NCI-H2196 treated with DMSO at 0.1 percent for 48 hours (cell line): ENCODE data around the gene HELT.
"Not testable (repeated sequence)": the region's sequence is repeated elsewhere in the genome, so short reads cannot be mapped to it uniquely, and the experiment has no call there.

Source experiments
- DNase-seq: peaks from one replicate; lab custom pipeline; 2025; ENCODE audit not compliant: unreplicated experiment; lab: John Stamatoyannopoulos, UW

Gene HELT, protein sequence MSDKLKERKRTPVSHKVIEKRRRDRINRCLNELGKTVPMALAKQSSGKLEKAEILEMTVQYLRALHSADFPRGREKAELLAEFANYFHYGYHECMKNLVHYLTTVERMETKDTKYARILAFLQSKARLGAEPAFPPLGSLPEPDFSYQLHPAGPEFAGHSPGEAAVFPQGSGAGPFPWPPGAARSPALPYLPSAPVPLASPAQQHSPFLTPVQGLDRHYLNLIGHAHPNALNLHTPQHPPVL

GRCh38 chr4:185017964-185018772, at the start of gene HELT:
TSS of gene HELT (plus strand) at chr4:185018490. CDS start at chr4:185018929, 439 bp downstream.
- no peak for DNase-seq

DNA sequence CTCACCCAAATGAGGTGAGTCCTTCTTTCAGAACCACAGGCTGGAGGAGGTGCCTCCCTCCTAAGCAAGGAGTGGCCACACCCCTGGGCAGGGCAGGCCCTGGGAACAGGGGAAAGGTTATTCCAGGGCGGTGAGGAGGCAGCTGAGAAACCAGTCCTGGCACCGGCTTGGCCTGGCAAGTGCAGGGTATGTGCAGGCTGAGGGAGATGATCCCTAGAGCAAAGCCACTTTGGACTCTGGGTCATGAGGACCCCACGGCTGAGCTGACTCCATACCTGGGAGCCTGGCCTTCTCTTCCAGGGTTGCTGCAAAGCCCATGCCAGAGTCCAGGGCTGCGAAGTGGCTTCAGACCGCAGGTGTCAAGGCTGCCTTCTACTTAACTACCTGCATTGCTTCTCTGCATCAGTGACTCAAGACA, 49.5 kb upstream of the HELT start:
- no peak for DNase-seq

DNA sequence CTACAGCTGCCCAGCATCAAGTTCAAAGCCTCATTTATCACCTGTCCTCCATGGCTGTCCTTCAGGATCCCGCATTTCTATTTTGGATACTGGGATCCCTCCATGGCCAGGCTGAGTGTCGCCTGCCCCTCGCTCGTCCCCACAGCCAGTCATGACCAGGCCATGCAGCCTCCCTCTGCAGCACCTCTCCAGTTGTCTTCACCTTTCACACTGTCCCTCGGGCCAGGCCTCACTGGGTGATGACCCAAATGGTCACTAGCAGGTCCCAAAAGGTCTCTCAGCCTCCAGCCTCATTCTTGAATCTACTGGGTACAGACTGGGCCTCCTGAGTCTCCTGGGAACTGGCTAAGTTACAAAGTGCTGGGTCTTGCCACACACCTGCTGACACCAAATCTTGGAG, 48.7 kb upstream of the HELT start:
- no peak for DNase-seq

- no peak for DNase-seq
These were observed 45.3 kb upstream of the HELT start for GRCh38 chr4:184972991-184973390.

- DNase-seq = not testable (repeated sequence)
These were observed 41.9 kb upstream of the HELT start for GRCh38 chr4:184976348-184976747.

DNA sequence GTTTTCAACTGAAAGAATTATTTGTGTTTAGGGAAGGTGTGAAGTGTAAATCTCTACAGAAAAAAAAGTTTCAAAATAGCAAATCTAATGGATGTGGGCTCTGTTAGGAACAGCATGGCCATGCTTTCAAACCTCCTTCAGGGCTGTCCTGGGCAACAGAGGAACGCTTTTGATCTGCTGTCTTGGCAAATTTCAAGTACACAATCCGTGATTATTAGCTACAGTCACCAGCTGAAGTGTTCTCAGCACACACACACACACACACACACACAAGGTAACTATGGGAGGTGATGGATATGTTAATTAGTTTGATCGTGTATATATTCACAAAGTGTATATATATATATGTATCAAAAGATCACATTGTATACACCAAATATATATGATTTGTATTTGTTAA, 40.5 kb upstream of the HELT start:
- no peak for DNase-seq

GRCh38 chr4:184978211-184978610, 40.1 kb upstream of the HELT start:
- DNase-seq = no peak

- no peak for DNase-seq
These were observed 38.7 kb upstream of the HELT start for GRCh38 chr4:184979461-184980124.

GRCh38 chr4:184980261-184980660, 38.0 kb upstream of the HELT start:
- DNase-seq = no peak

DNA sequence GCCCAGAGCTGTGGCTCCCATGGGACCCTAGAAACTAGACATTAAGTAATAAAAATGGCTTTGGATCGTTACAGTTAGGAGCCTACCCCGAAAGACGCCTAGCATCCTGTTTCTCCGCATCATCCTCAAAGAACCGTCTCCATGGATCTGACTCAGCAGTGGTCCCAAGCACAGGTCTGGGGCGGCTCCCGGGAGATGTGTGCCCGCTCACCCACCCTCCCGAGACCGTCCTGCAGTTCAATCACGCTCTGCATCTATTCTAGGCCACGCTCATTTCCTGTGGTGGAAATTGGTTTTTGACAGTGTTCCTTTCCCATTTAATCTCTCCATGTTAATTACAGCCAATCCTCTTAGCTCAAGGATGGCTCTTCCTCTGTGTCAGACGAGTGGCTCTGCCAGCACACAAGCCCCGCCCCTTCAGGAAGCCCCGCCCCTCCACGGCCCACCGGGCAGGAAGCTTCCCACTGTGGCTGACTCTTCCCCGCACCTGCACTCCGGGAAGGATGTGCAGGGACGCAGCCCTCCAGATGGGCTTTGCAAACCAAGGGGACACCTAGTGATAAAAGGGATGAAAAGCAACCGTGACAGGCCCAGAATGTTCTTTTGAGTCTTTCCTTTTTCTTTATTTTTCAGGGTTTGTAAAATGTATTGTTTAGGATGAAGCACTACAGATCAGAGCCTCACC, 34.5 kb upstream of the HELT start:
- DNase-seq = no peak

GRCh38 chr4:184987493-184988031, 30.7 kb upstream of the HELT start:
- DNase-seq = no peak

DNA sequence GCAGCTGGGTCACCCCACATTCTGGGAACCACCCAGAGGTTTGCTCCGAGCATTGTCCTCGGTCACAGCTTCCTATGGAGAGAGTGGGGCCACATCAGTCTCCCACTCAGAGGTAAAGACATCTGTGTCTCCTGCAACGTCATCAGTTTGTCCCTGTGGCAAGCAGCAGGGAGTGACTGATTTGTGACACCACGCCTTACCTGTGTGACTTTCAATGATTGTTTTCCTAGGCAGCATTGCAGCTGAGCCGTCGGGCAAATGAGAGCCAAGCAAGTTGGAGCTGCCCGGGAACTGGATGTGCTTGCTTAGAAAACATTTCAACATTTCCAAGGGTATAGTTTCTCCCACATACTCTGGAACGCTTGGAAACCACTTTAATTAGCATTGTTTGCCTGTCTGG, 29.7 kb upstream of the HELT start:
- DNase-seq = no peak

GRCh38 chr4:184989283-184989682, 29.0 kb upstream of the HELT start:
- not testable (repeated sequence) for DNase-seq

DNA sequence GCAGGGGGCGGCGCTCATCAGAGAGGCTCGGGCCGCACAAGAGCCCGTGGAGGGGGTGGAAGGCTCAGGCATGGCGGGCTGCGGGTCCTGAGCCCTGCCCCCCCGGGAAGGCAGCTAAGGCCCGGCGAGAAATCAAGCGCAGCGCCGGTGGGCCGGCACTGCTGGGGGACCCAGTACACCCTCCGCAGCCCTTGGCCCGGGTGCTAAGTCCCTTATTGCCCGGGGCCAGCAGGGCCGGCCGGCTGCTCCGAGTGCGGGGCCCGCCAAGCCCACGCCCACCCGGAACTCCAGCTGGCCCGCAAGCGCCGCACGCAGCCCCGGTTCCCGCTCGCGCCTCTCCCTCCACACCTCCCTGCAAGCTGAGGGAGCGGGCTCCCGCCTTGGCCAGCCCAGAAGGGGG, 28.2 kb upstream of the HELT start:
- not testable (repeated sequence) for DNase-seq

- DNase-seq = no peak
These were observed 26.4 kb upstream of the HELT start for GRCh38 chr4:184991860-184992259.

- no peak for DNase-seq
These were observed 25.9 kb upstream of the HELT start for GRCh38 chr4:184992422-184992821.

DNA sequence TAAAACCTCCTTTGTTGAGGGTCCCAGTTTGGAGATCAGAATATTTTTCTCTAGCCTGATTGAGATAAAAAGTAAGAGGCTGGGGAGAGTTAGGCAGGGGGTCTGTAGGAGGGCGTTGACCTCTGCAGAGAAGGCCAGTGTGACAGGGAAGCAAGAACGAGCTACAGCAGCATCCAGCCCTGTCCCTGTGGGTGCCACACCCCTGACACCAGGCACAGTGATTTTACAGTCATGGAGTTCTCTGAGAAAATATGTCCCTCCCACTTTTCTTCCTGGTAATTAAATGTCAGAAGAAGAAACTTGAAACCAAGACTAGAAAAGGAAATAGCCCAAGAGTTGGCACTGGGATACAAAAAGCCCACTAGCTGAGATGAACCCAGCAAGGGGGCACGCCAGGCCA, 25.0 kb upstream of the HELT start:
- DNase-seq = no peak

DNA sequence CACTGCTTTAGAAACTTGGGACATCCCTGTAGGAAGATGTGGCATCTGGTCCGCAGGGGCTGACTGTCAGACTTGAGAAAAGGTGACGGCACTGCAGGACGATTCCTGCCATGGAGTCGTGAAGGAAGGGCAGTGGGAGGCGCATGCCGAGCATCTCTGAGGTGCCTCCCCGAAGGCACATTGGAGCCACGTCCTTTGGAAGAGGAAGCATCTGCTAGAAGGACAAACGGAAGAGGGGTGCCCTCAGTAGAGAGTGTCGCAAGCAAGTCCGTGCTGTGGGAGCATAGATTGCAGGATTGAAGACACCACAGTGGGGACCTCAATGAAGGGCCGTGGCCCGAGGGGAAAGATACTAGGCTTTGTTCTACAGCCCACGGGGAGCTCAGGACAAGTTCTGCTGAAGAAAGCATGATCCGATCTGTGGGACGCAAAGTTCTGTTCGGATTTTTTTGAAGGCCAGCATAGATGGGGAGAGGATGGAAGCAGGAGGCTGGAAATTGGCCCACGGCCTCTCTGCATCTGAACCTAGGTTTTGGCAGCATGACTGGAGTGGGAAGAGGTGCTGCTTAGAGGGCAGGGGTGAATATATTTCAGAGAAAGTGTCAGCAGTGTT, 24.2 kb upstream of the HELT start:
- no peak for DNase-seq

- DNase-seq = no peak
These were observed 23.7 kb upstream of the HELT start for GRCh38 chr4:184994623-184995010.

- not testable (repeated sequence) for DNase-seq
These were observed 20.6 kb upstream of the HELT start for GRCh38 chr4:184997656-184998055.

GRCh38 chr4:185002784-185003183, 15.5 kb upstream of the HELT start:
- no peak for DNase-seq
